Fibroblast of lung (primary cell): ENCODE measurements around the gene MRPS27.

Experiments used
- CTCF ChIP-seq, 2 donors: IDR thresholded peaks in 1 of 2; conservative IDR thresholded peaks in 1 of 2; 1 replicate in 1 of 2; 2 replicates in 1 of 2; pipeline ENCODE4 v1.5.1; 2011 to 2012; ENCODE audit warnings: low read length in 2 of 2, control low read depth in 1 of 2, inconsistent platforms in 1 of 2, low read depth in 1 of 2, mild to moderate bottlenecking in 1 of 2
- EZH2 ChIP-seq: IDR thresholded peaks from 2 replicates; pipeline ENCODE4 v1.5.1; 2012; ENCODE audit warnings: low read length, control low read depth, mild to moderate bottlenecking; ENCODE audit errors: missing control alignments

GRCh38 chr5:72288924-72289323, 31.1 kb downstream of the MRPS27 start:
- no peak for TF ChIP-seq CTCF (conservative IDR thresholded peaks at IDR 0.05 in 1 of 2, IDR thresholded peaks at IDR 0.05 in 1 of 2; ENCODE audit: low read depth in 1 of 2, low read length in 2 of 2)
- TF ChIP-seq EZH2 = no peak
